ENCODE measurements around the gene CNGB1. TPM values are rescaled to one million over a fixed set of nuclear protein-coding genes. Genes with fewer than 3 reads are reported as not detected.

The CNGB1 gene
- total and polyA plus RNA-seq, 2 donors (not counting 1 experiment from before 2014, with no cell fraction given): not detected

GRCh38 chr16:57993897-57994296 is 23.0 kb upstream of the CNGB1 start:
- DNase-seq (ENCODE audit: low read depth in 2 of 2): no peak
- no peak overlapping the region for H3K27ac ChIP-seq (ENCODE audit: insufficient read depth, low read length)
- no peaks in the 10 kb centered on the region for H3K9me3 ChIP-seq (ENCODE audit: control insufficient read depth, insufficient read depth, low read depth, low read length)
- no peak overlapping the region for H2AFZ ChIP-seq (ENCODE audit: low read length)
- no peaks in the 10 kb centered on the region for H4K20me1 ChIP-seq (ENCODE audit: control insufficient read depth, extremely low read depth, insufficient read depth, low read length)
- H3K4me3 ChIP-seq (replicated peaks in 1 of 4; ENCODE audit: control extremely low read depth in 1 of 4, insufficient read depth in 1 of 4, low read depth in 3 of 4, low read length in 4 of 4): no peak overlapping the region
- H3K9ac ChIP-seq (ENCODE audit: insufficient read depth, low read length): no peak overlapping the region
- TF ChIP-seq CTCF (conservative IDR thresholded peaks at IDR 0.05 in 1 of 2, IDR thresholded peaks at IDR 0.05 in 1 of 2; ENCODE audit: low read depth in 1 of 2, low read length in 2 of 2) (no peak), EZH2 (IDR thresholded peaks at IDR 0.05; ENCODE audit: low read length, missing control alignments) (no peak)
- no peak overlapping the region for H3K4me2 ChIP-seq (ENCODE audit: extremely low read depth, insufficient read depth, low read length)
- no peaks in the 10 kb centered on the region for H3K4me1 ChIP-seq (ENCODE audit: control insufficient read depth, extremely low read depth, insufficient read depth, low read length)
- H3K27me3 ChIP-seq (ENCODE audit: control insufficient read depth, insufficient read depth, low read length): no peaks in the 10 kb centered on the region
- H3K36me3 ChIP-seq (ENCODE audit: control insufficient read depth, insufficient read depth, low read length): peaks cover 16% of the 10 kb centered on the region
- no peaks in the 10 kb centered on the region for H3K79me2 ChIP-seq (ENCODE audit: control insufficient read depth, insufficient read depth, low read length)

GRCh38 chr16:57993438-57993837 is 22.5 kb upstream of the CNGB1 start:
- Histone ChIP-seq H3K4me2 (ENCODE audit: extremely low read depth, insufficient read depth, low read length) (no peak overlapping the region), H4K20me1 (ENCODE audit: control insufficient read depth, extremely low read depth, insufficient read depth, low read length) (no peaks in the 10 kb centered on the region), H3K79me2 (ENCODE audit: control insufficient read depth, insufficient read depth, low read length) (no peaks in the 10 kb centered on the region), H3K9me3 (ENCODE audit: control insufficient read depth, insufficient read depth, low read depth, low read length) (no peaks in the 10 kb centered on the region), H3K9ac (ENCODE audit: insufficient read depth, low read length) (no peak overlapping the region), H3K27ac (ENCODE audit: insufficient read depth, low read length) (no peak overlapping the region), H3K4me3 (replicated peaks in 1 of 4; ENCODE audit: control extremely low read depth in 1 of 4, insufficient read depth in 1 of 4, low read depth in 3 of 4, low read length in 4 of 4) (no peak overlapping the region), H3K36me3 (ENCODE audit: control insufficient read depth, insufficient read depth, low read length) (peaks cover 16% of the 10 kb centered on the region), H3K27me3 (ENCODE audit: control insufficient read depth, insufficient read depth, low read length) (no peaks in the 10 kb centered on the region), H2AFZ (ENCODE audit: low read length) (no peak overlapping the region), H3K4me1 (ENCODE audit: control insufficient read depth, extremely low read depth, insufficient read depth, low read length) (no peaks in the 10 kb centered on the region)
- no peak for DNase-seq (ENCODE audit: low read depth in 2 of 2)
- TF ChIP-seq CTCF (conservative IDR thresholded peaks at IDR 0.05 in 1 of 2, IDR thresholded peaks at IDR 0.05 in 1 of 2; ENCODE audit: low read depth in 1 of 2, low read length in 2 of 2): no peak
- no peak for TF ChIP-seq EZH2 (IDR thresholded peaks at IDR 0.05; ENCODE audit: low read length, missing control alignments)

- H3K9ac ChIP-seq (ENCODE audit: insufficient read depth, low read length): no peak overlapping the region
- no peaks in the 10 kb centered on the region for H3K27me3 ChIP-seq (ENCODE audit: control insufficient read depth, insufficient read depth, low read length)
- no peak overlapping the region for H3K4me2 ChIP-seq (ENCODE audit: extremely low read depth, insufficient read depth, low read length)
- H4K20me1 ChIP-seq (ENCODE audit: control insufficient read depth, extremely low read depth, insufficient read depth, low read length): no peaks in the 10 kb centered on the region
- no peaks in the 10 kb centered on the region for H3K4me1 ChIP-seq (ENCODE audit: control insufficient read depth, extremely low read depth, insufficient read depth, low read length)
- H3K4me3 ChIP-seq (replicated peaks in 1 of 4; ENCODE audit: control extremely low read depth in 1 of 4, insufficient read depth in 1 of 4, low read depth in 3 of 4, low read length in 4 of 4): no peak overlapping the region
- no peaks in the 10 kb centered on the region for H3K79me2 ChIP-seq (ENCODE audit: control insufficient read depth, insufficient read depth, low read length)
- H3K27ac ChIP-seq (ENCODE audit: insufficient read depth, low read length): no peak overlapping the region
- no peak overlapping the region for H2AFZ ChIP-seq (ENCODE audit: low read length)
- no peaks in the 10 kb centered on the region for H3K9me3 ChIP-seq (ENCODE audit: control insufficient read depth, insufficient read depth, low read depth, low read length)
- peaks cover 10% of the 10 kb centered on the region for H3K36me3 ChIP-seq (ENCODE audit: control insufficient read depth, insufficient read depth, low read length)
- TF ChIP-seq EZH2 (IDR thresholded peaks at IDR 0.05; ENCODE audit: low read length, missing control alignments) (no peak), CTCF (conservative IDR thresholded peaks at IDR 0.05 in 1 of 2, IDR thresholded peaks at IDR 0.05 in 1 of 2; ENCODE audit: low read depth in 1 of 2, low read length in 2 of 2) (no peak)
- DNase-seq (ENCODE audit: low read depth in 2 of 2): no peak
These were observed 21.2 kb upstream of the CNGB1 start for GRCh38 chr16:57992084-57992483.

Data from fibroblast of lung (primary cell).